ENCODE measurements around the gene E2F2. TPM values are rescaled to one million over a fixed set of nuclear protein-coding genes. Genes with fewer than 3 reads are reported as not detected.

The E2F2 gene
- total RNA-seq, 1 experiment from 2014 or later = 5.1 TPM

DNA sequence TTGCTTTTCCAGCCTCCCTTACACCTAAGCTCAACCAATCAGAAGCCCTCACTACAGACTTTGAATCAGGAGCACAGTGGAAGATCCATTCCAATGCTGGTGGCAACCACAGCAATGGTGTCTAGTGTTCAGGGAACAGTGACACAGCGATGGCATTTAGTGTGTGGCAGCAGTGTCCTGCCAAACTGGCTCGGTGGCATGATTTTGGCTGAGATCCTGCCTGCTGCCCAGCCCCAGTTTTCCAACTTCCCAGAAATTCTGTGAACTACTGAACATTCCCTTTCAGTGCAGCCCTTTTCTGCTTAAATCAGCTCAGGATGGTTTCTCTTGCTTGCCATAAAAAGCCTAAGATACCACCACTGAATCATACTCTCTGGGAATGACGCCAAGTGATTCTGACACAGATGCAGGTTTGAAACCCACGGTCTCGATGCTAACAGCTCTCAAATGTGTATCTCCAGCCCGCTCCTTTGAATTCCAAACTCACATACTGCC lies 55.9 kb downstream of the E2F2 start:
- Histone ChIP-seq H3K18ac (ENCODE audit: insufficient read length, low read depth, low read length) (no peak overlapping the region), H3K14ac (ENCODE audit: insufficient read depth, low read length) (no peak overlapping the region), H3K56ac (ENCODE audit: insufficient read length, low read depth, low read length) (no peak overlapping the region), H3T11ph (ENCODE audit: low read length) (no peak overlapping the region), H3K23me2 (ENCODE audit: insufficient read length, low read depth, low read length, poor library complexity, severe bottlenecking) (no peaks in the 10 kb centered on the region), H2AK5ac (ENCODE audit: insufficient read length, low read length) (no peak overlapping the region), H2AFZ (ENCODE audit: low read length) (no peak overlapping the region), H3K27me3 (ENCODE audit: insufficient read depth, low read length) (no peaks in the 10 kb centered on the region), H4K91ac (ENCODE audit: insufficient read length, low read depth, low read length) (no peak overlapping the region), H4K20me1 (ENCODE audit: control insufficient read depth, insufficient read depth, insufficient read length) (no peaks in the 10 kb centered on the region), H2BK5ac (ENCODE audit: insufficient read length, low read length) (no peak overlapping the region), H3K4me1 (ENCODE audit: insufficient read depth, low read length) (no peaks in the 10 kb centered on the region), H2BK20ac (ENCODE audit: low read depth, low read length, poor library complexity, severe bottlenecking) (no peak overlapping the region), H3K4ac (ENCODE audit: low read depth, low read length) (no peak overlapping the region), H3K9ac (ENCODE audit: extremely low read depth, insufficient read length, low read length) (no peak overlapping the region), H3K27ac (ENCODE audit: insufficient read length, low read depth, low read length) (no peak overlapping the region), H4K5ac (ENCODE audit: insufficient read length, low read depth, low read length) (no peak overlapping the region), H2BK12ac (ENCODE audit: insufficient read length, low read depth, low read length) (no peak overlapping the region), H4K8ac (replicated peaks; ENCODE audit: insufficient read length, low read depth, low read length) (no peak overlapping the region), H3K79me2 (ENCODE audit: insufficient read depth, low read length) (no peaks in the 10 kb centered on the region; the same call in 1 of the 2 replicates), H3K9me3 (ENCODE audit: control insufficient read depth, low read depth, low read length) (no peaks in the 10 kb centered on the region), H3K79me1 (ENCODE audit: insufficient read depth, low read depth, low read length, poor library complexity, severe bottlenecking) (no peaks in the 10 kb centered on the region), H3K4me2 (ENCODE audit: insufficient read depth, insufficient read length, low read length) (no peak overlapping the region), H2BK120ac (ENCODE audit: low read depth, low read length, poor library complexity, severe bottlenecking) (no peak overlapping the region), H2BK15ac (ENCODE audit: low read depth, low read length) (no peak overlapping the region), H3K23ac (ENCODE audit: insufficient read length, low read depth, low read length) (no peak overlapping the region)
- no CpG with 5 or more reads among the region's 6 CpGs for WGBS (ENCODE audit: extremely low coverage, insufficient read length, low lambda C conversion rate)
- no peak for DNase-seq
- H3K36me3 Mint-ChIP-seq (ENCODE audit: insufficient read depth in 1 of 3, low read depth in 3 of 3) = peaks cover 2 to 4% (median 3%) of the 10 kb centered on the region in 3 experiments; a peak in 2 of 7 replicates
- TF ChIP-seq CTCF (conservative IDR thresholded peaks at IDR 0.05) = no peak
- H3K27ac Mint-ChIP-seq = no peak overlapping the region
- no peak overlapping the region; a peak in 1 of 5 replicates for H3K4me3 Mint-ChIP-seq
- no peaks in the 10 kb centered on the region for H3K27me3 Mint-ChIP-seq (ENCODE audit: low read depth)
- peaks cover 0 to 15% of the 10 kb centered on the region in 2 experiments; a peak in 3 of 4 replicates for H3K4me1 Mint-ChIP-seq
- no peaks in the 10 kb centered on the region for H3K9me3 Mint-ChIP-seq
